ENCODE measurements around the gene NXF1. TPM values are rescaled to one million over a fixed set of nuclear protein-coding genes. Genes with fewer than 3 reads are reported as not detected.

NXF1 gene
- total and polyA plus RNA-seq, 2 of the 13 experiments (the other 11 are each of a cell fraction or from before 2014, with no cell fraction given), result 30.4 to 30.9 TPM

- TF ChIP-seq ZNF274 (CRISPR knock-in tag; IDR thresholded peaks at IDR 0.05) (peak; percentile 81), REPIN1 (CRISPR knock-in tag; IDR thresholded peaks at IDR 0.05; ENCODE audit: borderline replicate concordance, low read depth) (0 out of 2 replicates have a peak, but pooled peaks have one; percentile 47), ZNF121 (CRISPR knock-in tag; IDR thresholded peaks at IDR 0.05) (0 out of 2 replicates have a peak, but pooled peaks have one; percentile 22), THRA (CRISPR knock-in tag; IDR thresholded peaks at IDR 0.05; ENCODE audit: borderline replicate concordance) (no peak; the same call in 1 of the 2 replicates), NR3C1 (CRISPR knock-in tag; IDR thresholded peaks at IDR 0.05) (no peak), ZNF792 (CRISPR knock-in tag; IDR thresholded peaks at IDR 0.05) (peak; percentile 79), SATB2 (CRISPR knock-in tag; IDR thresholded peaks at IDR 0.05) (no peak), SAFB2 (CRISPR knock-in tag; IDR thresholded peaks at IDR 0.05; ENCODE audit: borderline replicate concordance, low read depth) (peak; percentile 92), KDM4B (CRISPR knock-in tag; IDR thresholded peaks at IDR 0.05) (no peak; the same call in 1 of the 2 replicates), ARNT2 (CRISPR knock-in tag; IDR thresholded peaks at IDR 0.05; ENCODE audit: low read depth) (peak; percentile 75), RBM39 (IDR thresholded peaks at IDR 0.05; ENCODE audit: low read depth, low read length, poor library complexity, severe bottlenecking) (peak; percentile 92), NCOA1 (CRISPR knock-in tag; IDR thresholded peaks at IDR 0.05) (peak; percentile 82), AGO1 (IDR thresholded peaks at IDR 0.05; ENCODE audit: low read depth, low read length, poor library complexity, severe bottlenecking) (peak; percentile 95), HMG20A (CRISPR knock-in tag; IDR thresholded peaks at IDR 0.05; ENCODE audit: borderline replicate concordance) (no peak), MAX (IDR thresholded peaks at IDR 0.05) (peak; percentile 82), MATR3 (CRISPR knock-in tag; IDR thresholded peaks at IDR 0.05) (no peak), SP5 (CRISPR knock-in tag; IDR thresholded peaks at IDR 0.05; ENCODE audit: borderline replicate concordance, low read depth) (peak; percentile 65; the same call in 1 of the 2 replicates), PAX8 (CRISPR knock-in tag; IDR thresholded peaks at IDR 0.05; ENCODE audit: borderline replicate concordance) (no peak), KLF12 (CRISPR knock-in tag; IDR thresholded peaks at IDR 0.05; ENCODE audit: borderline replicate concordance) (no peak), ZNF576 (CRISPR knock-in tag; IDR thresholded peaks at IDR 0.05) (peak; percentile 54; the same call in 1 of the 2 replicates), SPEN (CRISPR knock-in tag; IDR thresholded peaks at IDR 0.05; ENCODE audit: low read depth) (peak; percentile 85; the same call in 1 of the 2 replicates), PTBP1 (IDR thresholded peaks at IDR 0.05; ENCODE audit: low read depth, low read length, poor library complexity, severe bottlenecking) (no peak), PPARG (CRISPR knock-in tag; conservative IDR thresholded peaks at IDR 0.05) (no peak; the same call in 1 of the 2 replicates), ZNF598 (CRISPR knock-in tag; IDR thresholded peaks at IDR 0.05; ENCODE audit: borderline replicate concordance) (peak; percentile 92; the same call in 1 of the 2 replicates), ZNF225 (CRISPR knock-in tag; IDR thresholded peaks at IDR 0.05) (peak; percentile 87; the same call in 1 of the 2 replicates)
- TF ChIP-seq, protein P1, sequence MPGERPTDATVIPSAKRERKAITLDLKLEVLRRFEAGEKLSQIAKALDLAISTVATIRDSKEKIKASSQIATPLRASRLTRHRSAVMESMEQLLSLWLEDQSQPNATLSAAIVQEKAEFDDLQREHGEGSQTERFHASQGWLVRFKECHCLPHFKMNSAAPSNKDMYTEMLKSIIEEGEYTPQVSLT (CRISPR knock-in tag; IDR thresholded peaks at IDR 0.05; ENCODE audit: borderline replicate concordance, low read depth), result no peak
- TF ChIP-seq, protein P2, sequence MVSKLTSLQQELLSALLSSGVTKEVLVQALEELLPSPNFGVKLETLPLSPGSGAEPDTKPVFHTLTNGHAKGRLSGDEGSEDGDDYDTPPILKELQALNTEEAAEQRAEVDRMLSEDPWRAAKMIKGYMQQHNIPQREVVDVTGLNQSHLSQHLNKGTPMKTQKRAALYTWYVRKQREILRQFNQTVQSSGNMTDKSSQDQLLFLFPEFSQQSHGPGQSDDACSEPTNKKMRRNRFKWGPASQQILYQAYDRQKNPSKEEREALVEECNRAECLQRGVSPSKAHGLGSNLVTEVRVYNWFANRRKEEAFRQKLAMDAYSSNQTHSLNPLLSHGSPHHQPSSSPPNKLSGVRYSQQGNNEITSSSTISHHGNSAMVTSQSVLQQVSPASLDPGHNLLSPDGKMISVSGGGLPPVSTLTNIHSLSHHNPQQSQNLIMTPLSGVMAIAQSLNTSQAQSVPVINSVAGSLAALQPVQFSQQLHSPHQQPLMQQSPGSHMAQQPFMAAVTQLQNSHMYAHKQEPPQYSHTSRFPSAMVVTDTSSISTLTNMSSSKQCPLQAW (CRISPR knock-in tag; IDR thresholded peaks at IDR 0.05), result no peak; the same call in 1 of the 2 replicates
Observed at GRCh38 chr11:62791501-62792201, 13.6 kb downstream of the NXF1 start, which contains the start of gene TMEM223 (continued).
